BE2C (cell line): ENCODE data around the gene PLEKHG2.

Source experiments
- DNase-seq: peaks from one replicate; pipeline ENCODE4 v3.0.0-alpha.2; 2020
- H3K27me3 ChIP-seq: fragments of 250-450 bp; sonication (Bioruptor Pico); 2 replicates; pipeline ENCODE4 v1.5.1; 2020; ENCODE audit warnings: mild to moderate bottlenecking
- H3K36me3 ChIP-seq: fragments of 250-450 bp; sonication (Bioruptor Pico); 2 replicates; pipeline ENCODE4 v1.5.1; 2020; ENCODE audit warnings: mild to moderate bottlenecking
- H3K4me1 ChIP-seq: fragments of 250-450 bp; sonication (Bioruptor Pico); 2 replicates; pipeline ENCODE4 v1.5.1; 2020
- H3K4me3 ChIP-seq: 2 replicates; pipeline ENCODE4 v1.5.1; 2011; ENCODE audit warnings: low read depth, low read length
- H3K9me3 ChIP-seq: fragments of 250-450 bp; sonication (Bioruptor Pico); 2 replicates; pipeline ENCODE4 v1.5.1; 2020
- CTCF ChIP-seq: IDR thresholded peaks from 2 replicates; pipeline ENCODE4 v1.5.1; 2012; ENCODE audit warnings: mild to moderate bottlenecking, low read depth, low read length

The PLEKHG2 gene

GRCh38 chr19:39379865-39380396 lies 32.5 kb upstream of the PLEKHG2 start:
- no peak for DNase-seq
- no peaks in the 10 kb centered on the region for H3K9me3 ChIP-seq
- H3K4me1 ChIP-seq: no peaks in the 10 kb centered on the region
- TF ChIP-seq CTCF: no peak
- peaks cover 56% of the 10 kb centered on the region for H3K36me3 ChIP-seq
- no peak overlapping the region for H3K4me3 ChIP-seq
- no peaks in the 10 kb centered on the region for H3K27me3 ChIP-seq

DNA sequence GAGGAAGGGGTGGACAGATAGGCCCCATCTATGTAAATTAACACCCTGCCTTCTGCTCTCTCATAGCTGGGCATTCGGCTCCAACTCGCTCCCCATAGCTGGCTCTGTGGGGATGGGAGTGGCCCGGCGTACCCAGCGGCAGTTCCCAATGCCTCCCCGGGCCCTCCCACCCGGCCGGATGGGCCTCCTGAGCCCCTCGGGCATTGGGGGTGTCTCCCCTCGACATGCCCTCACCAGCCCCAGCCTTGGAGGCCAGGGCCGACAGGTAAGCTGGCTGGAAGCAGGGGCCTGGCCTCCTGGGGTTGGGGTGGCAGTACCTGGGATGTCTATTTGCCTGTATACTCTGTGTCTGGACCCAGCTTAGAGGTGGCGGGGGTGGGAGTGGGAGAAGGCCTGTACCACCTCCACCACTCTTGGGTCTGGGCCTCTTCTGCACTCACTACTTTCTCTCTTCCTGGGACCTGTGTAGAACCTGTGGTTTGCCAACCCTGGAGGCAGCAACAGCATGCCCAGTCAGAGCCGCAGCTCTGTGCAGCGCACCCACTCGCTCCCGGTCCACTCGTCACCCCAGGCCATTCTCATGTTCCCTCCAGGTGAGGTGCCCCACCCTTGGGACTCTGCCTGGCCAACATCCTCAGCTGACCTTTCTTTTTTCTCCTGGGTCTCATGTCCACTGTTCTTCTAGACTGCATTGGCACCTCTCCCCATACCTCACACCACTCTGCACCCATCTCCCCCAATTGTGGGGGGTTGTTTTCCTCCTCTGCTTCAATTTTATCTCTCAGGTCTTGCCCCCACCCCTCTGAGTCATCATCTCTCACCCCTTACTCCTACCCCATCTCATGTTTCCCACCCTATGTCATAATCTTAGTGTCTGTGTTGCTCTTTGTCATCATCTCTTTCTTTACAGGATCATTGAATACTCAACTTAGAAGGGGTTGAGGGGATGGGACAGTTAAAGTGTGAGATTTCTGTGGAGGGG lies 31.7 kb upstream of the PLEKHG2 start:
- no peaks in the 10 kb centered on the region for H3K4me1 ChIP-seq
- peaks cover 49% of the 10 kb centered on the region for H3K36me3 ChIP-seq
- no peak overlapping the region for H3K4me3 ChIP-seq
- no peaks in the 10 kb centered on the region for H3K9me3 ChIP-seq
- no peak for TF ChIP-seq CTCF
- H3K27me3 ChIP-seq: no peaks in the 10 kb centered on the region
- no peak for DNase-seq

DNA sequence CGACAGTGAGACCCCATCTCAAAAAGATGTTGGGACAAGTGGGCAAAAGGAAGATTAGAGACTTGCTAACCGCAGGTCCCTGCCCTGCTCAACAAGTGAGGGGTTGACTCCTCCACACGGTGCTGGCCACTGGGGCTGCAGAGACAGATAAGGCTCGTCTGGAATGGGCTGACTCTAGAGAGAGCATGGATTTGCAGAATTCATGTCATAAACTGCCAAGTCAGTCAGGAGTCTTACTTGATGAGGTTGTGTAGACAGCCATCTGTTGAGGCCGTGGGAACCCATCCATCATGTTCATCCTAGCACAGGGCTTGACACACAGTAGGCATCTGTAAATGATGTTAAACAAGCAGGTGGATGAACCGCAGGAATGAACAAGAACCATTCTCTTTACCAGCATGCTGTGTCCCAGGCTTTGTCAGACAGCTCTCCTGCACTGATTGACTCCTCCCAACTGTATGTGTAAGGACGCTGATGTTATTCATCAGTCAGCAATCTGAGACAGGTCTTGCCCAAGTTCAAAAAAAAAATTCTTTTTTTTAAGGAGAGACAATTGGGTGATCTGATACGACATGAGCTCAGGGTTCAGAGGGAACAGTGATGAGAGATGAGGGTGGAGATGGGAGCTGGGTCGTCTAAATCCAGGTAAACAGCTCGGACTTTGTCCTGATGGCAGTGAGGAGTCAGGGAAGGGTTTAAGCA lies 30.4 kb upstream of the PLEKHG2 start:
- Histone ChIP-seq H3K4me1 (no peaks in the 10 kb centered on the region), H3K4me3 (no peak overlapping the region), H3K9me3 (no peaks in the 10 kb centered on the region), H3K36me3 (peaks cover 45% of the 10 kb centered on the region), H3K27me3 (no peaks in the 10 kb centered on the region)
- TF ChIP-seq CTCF: no peak
- DNase-seq: no peak

GRCh38 chr19:39382991-39383828 lies 29.3 kb upstream of the PLEKHG2 start:
- H3K4me3 ChIP-seq: no peak overlapping the region
- peaks cover 42% of the 10 kb centered on the region for H3K36me3 ChIP-seq
- DNase-seq: no peak
- H3K27me3 ChIP-seq: no peaks in the 10 kb centered on the region
- no peaks in the 10 kb centered on the region for H3K4me1 ChIP-seq
- TF ChIP-seq CTCF: no peak
- no peaks in the 10 kb centered on the region for H3K9me3 ChIP-seq

GRCh38 chr19:39384839-39385568 lies 27.5 kb upstream of the PLEKHG2 start:
- no peaks in the 10 kb centered on the region for H3K27me3 ChIP-seq
- no peaks in the 10 kb centered on the region for H3K9me3 ChIP-seq
- H3K4me3 ChIP-seq: no peak overlapping the region
- TF ChIP-seq CTCF: no peak
- peaks cover 48% of the 10 kb centered on the region for H3K36me3 ChIP-seq
- no peaks in the 10 kb centered on the region for H3K4me1 ChIP-seq
- no peak for DNase-seq
